Activated CD8-positive, alpha-beta T cell treated with anti-CD3 and anti-CD28 coated beads for 36 hours (primary cell): Measurements from ENCODE around the gene ATF7. TPM values are rescaled to one million over a fixed set of nuclear protein-coding genes. Genes with fewer than 3 reads are reported as not detected.

ENCODE experiments used
- ATAC-seq: fragments of 200-7000 bp; cut with Tn5 transposase; one replicate; pipeline ENCODE4 v1.10.0; 2021; ENCODE audit warnings: mild to moderate bottlenecking, moderate library complexity
- CTCF ChIA-PET: fragments of 350-600 bp; sonication (Branson Sonifier 250); formaldehyde crosslinking; loops from one replicate; lab custom pipeline; 2021; ENCODE audit warnings: antibody characterized with exemption; lab: Charles Lee
- POLR2A ChIA-PET: fragments of 350-600 bp; sonication (Branson Sonifier 250); formaldehyde crosslinking; loops from one replicate; lab custom pipeline; 2021; ENCODE audit warnings: antibody characterized with exemption; lab: Charles Lee
- DNase-seq: peaks from one replicate; pipeline ENCODE4 v3.0.0-alpha.2; 2020
- H3K27ac Mint-ChIP-seq: one replicate; pipeline ENCODE4 v1.8.0; 2021; ENCODE audit warnings: mild to moderate bottlenecking, mixed read lengths
- H3K27me3 Mint-ChIP-seq: one replicate; pipeline ENCODE4 v1.8.0; 2021; ENCODE audit warnings: mixed read lengths
- H3K36me3 Mint-ChIP-seq: one replicate; pipeline ENCODE4 v1.8.0; 2021; ENCODE audit warnings: low read depth, mixed read lengths
- H3K4me1 Mint-ChIP-seq: one replicate; pipeline ENCODE4 v1.8.0; 2021; ENCODE audit warnings: low read depth, mixed read lengths
- H3K4me3 Mint-ChIP-seq: one replicate; pipeline ENCODE4 v1.8.0; 2021; ENCODE audit warnings: mild to moderate bottlenecking, moderate library complexity, mixed read lengths
- H3K9me3 Mint-ChIP-seq: one replicate; pipeline ENCODE4 v1.8.0; 2021; ENCODE audit warnings: mixed read lengths
- intact Hi-C: fragments of 100-400 bp; cut with micrococcal nuclease; formaldehyde crosslinking; loops from one replicate; pipeline ENCODE4 v1.10.0; 2022
- total RNA-seq, 2 experiments: library from RNA; stranded (reverse); gene quantifications; one replicate each; pipeline ENCODE4 v1.2.3, GENCODE V29; 2021
- TF ChIP-seq, protein P1 (sequence below): fragments of 200-600 bp; IDR thresholded peaks from one replicate; pipeline ENCODE4 v1.8.0; 2022; ENCODE audit warnings: antibody characterized with exemption, mild to moderate bottlenecking

Gene ATF7
- total RNA-seq, 2 experiments from 2014 or later: 22.0 to 22.6 TPM

DNA sequence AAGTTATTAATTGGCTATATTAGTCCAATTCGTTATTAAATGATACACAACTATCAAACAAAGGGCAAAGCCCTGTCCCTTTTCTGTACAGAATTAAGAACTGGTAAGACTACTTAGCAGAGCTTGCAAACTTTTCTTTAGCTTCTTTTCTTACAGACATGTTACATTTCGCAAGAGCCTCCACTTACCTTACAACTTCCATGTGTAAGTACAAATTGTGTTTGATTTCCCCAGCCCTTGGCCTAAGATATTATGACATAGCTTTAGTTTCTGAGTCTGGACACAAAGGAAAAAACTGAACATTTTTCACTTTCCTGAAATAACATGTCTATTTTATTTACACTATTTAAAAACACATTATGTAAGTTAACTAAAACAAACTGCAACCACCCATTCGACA, 1.7 kb downstream of the ATF7 start:
- CTCF ChIA-PET: interaction anchor here (0.8 to 4.7 kb wide), 7 partner anchors 11 to 122 kb away, joined by 3 to 31 read pairs (median 4); partner anchors contain the start of gene ATP5MC2
- ATAC-seq: no peak
- peaks cover 42% of the 10 kb centered on the region for H3K4me1 Mint-ChIP-seq
- H3K4me3 Mint-ChIP-seq: peak overlapping the region; percentile 97
- peaks cover 6% of the 10 kb centered on the region for H3K36me3 Mint-ChIP-seq
- H3K9me3 Mint-ChIP-seq: no peaks in the 10 kb centered on the region
- H3K27me3 Mint-ChIP-seq: no peaks in the 10 kb centered on the region
- TF ChIP-seq, protein P1, sequence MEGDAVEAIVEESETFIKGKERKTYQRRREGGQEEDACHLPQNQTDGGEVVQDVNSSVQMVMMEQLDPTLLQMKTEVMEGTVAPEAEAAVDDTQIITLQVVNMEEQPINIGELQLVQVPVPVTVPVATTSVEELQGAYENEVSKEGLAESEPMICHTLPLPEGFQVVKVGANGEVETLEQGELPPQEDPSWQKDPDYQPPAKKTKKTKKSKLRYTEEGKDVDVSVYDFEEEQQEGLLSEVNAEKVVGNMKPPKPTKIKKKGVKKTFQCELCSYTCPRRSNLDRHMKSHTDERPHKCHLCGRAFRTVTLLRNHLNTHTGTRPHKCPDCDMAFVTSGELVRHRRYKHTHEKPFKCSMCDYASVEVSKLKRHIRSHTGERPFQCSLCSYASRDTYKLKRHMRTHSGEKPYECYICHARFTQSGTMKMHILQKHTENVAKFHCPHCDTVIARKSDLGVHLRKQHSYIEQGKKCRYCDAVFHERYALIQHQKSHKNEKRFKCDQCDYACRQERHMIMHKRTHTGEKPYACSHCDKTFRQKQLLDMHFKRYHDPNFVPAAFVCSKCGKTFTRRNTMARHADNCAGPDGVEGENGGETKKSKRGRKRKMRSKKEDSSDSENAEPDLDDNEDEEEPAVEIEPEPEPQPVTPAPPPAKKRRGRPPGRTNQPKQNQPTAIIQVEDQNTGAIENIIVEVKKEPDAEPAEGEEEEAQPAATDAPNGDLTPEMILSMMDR: no peak
- POLR2A ChIA-PET: interaction anchor here (0.9 to 3.7 kb wide), 2 partner anchors 48 to 52 kb away, joined by 3 to 15 read pairs; partner anchors contain the start of gene ATP5MC2
- H3K27ac Mint-ChIP-seq: peak overlapping the region; percentile 98
- intact Hi-C loops: no loop called here
- DNase-seq: no peak

DNA sequence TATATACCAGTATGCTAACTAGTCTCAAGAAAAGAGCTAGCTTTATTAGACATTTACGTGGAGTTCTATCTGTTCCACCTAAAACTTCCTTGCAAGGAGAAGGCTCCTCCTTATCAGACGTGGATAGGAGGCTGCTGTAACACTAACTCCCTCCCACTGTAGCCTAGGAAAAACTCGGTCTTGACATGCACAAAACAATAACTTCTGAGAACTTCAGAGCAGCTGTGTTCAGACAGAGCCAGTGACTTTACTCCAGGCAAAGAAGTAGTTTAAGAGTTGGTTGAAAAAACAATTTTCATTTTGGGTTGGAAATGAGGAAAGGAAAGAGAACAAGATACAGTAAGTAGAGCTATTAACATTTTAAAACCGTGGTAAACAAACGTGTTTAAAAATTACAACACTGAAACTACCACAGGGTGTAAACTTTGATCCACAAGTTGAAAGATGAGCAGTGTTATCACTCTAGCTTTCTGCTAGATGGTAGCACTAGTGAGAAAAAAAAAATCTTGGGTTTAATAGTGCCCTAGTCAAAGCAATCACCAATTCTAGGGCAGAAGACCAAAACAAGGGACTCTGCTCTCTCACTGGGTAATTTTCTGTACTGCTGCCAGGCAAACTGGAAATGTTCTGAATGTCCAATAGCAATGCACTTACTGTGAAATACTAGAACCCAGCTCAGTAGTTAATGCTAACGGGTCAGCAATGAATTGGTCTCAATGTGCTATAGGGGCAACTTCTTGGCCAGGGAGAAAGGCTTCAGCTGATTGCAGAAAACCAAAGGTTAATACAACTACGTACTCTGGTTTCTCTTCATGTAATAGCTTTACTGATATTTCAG, 2.4 kb downstream of the ATF7 start:
- DNase-seq (no peak), ATAC-seq (no peak)
- TF ChIP-seq, protein P1: no peak
- Mint-ChIP-seq H3K27me3 (no peaks in the 10 kb centered on the region), H3K9me3 (no peaks in the 10 kb centered on the region), H3K36me3 (peaks cover 6% of the 10 kb centered on the region), H3K4me3 (peak overlapping the region; percentile 97), H3K27ac (peak overlapping the region; percentile 56), H3K4me1 (peaks cover 44% of the 10 kb centered on the region)
- ChIA-PET POLR2A (interaction anchor here (0.6 to 3.7 kb wide), 4 partner anchors 49 to 69 kb away, joined by 3 to 15 read pairs (median 3); partner anchors contain the start of gene ATP5MC2), CTCF (interaction anchor here (0.8 to 4.7 kb wide), 9 partner anchors 11 to 755 kb away, joined by 3 to 31 read pairs (median 3); partner anchors contain the start of gene ATP5MC2)
- intact Hi-C loops: no loop called here

DNA sequence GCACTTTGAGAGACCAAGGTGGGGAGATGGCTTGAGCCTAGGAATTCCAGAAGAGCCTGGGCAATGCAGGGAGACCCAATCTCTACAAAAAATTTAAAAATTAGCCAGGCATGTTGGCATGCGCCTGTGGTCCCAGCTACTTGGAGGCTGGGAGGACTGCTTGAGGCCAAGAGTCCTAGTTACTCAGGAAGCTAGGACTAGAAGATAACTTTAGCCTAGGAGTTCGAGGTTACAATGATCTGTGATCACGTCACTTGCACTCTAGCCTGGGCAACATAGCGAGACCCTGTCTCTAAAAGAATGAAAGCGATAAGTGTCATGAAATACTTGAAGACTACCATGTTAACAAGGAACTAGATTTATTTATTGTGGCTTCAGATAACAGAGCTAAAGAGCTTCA, 3.5 kb downstream of the ATF7 start:
- TF ChIP-seq, protein P1: no peak
- POLR2A ChIA-PET: interaction anchor here (0.5 to 3.7 kb wide), 4 partner anchors 8 to 68 kb away, joined by 3 to 15 read pairs (median 4); partner anchors contain the start of gene ATP5MC2
- Mint-ChIP-seq H3K4me3 (no peak overlapping the region), H3K27ac (no peak overlapping the region), H3K36me3 (peaks cover 12% of the 10 kb centered on the region), H3K27me3 (no peaks in the 10 kb centered on the region), H3K9me3 (no peaks in the 10 kb centered on the region), H3K4me1 (peaks cover 53% of the 10 kb centered on the region)
- no peak for DNase-seq
- ATAC-seq: no peak
- intact Hi-C loops: no loop called here
- CTCF ChIA-PET: interaction anchor here (0.7 to 4.7 kb wide), 7 partner anchors 10 to 756 kb away, joined by 3 to 31 read pairs (median 4); partner anchors contain the start of gene ATP5MC2

DNA sequence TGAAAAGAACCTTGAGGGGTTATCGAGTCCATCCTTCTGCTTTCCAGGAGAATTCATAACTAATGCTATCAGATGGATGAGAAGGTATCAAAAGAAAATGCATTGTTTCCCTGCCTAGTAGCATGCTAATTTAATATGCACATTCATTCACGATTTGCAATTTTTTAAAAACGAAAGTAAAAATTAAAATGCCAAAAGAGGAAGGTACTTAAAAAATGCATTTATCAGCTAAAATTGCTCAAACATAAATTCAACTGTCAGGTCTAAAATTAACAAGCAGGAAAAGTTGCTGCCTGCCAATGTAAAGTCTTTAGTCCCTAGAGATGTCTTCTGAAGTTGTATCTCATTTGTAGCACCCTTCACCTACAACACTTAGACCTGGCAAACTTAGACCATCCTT, 7.9 kb downstream of the ATF7 start:
- Mint-ChIP-seq H3K9me3 (no peaks in the 10 kb centered on the region), H3K4me3 (peak overlapping the region; percentile 68), H3K27ac (peak overlapping the region; percentile 64), H3K36me3 (peaks cover 16% of the 10 kb centered on the region), H3K27me3 (no peaks in the 10 kb centered on the region), H3K4me1 (peaks cover 32% of the 10 kb centered on the region)
- ChIA-PET CTCF (interaction anchor here (0.7 to 1.8 kb wide), 4 partner anchors 9 to 128 kb away, joined by 3 to 4 read pairs (median 3); no protein-coding TSS in a partner anchor), POLR2A (no interaction called here)
- intact Hi-C loops: no loop called here
- ATAC-seq: no peak
- DNase-seq: no peak
- TF ChIP-seq, protein P1: no peak
